IPS DF 6.9 (cell line): ENCODE measurements around the gene DCTN4.

Experiments used
- DNase-seq: peaks from one replicate; pipeline ENCODE4 v3.0.0-alpha.2; 2013; ENCODE audit warnings: low read depth, low spot score
- H3K27ac ChIP-seq: one replicate; pipeline ENCODE4 v1.5.1; 2013; ENCODE audit warnings: low read length, control low read depth
- H3K27me3 ChIP-seq: 2 replicates; pipeline ENCODE4 v1.6.1; 2013; ENCODE audit warnings: mild to moderate bottlenecking, low read length; ENCODE audit not compliant: control insufficient read depth, insufficient read depth
- H3K36me3 ChIP-seq: 2 replicates; pipeline ENCODE4 v1.6.1; 2013; ENCODE audit warnings: low read length; ENCODE audit not compliant: control insufficient read depth, insufficient read depth
- H3K4me1 ChIP-seq: 2 replicates; pipeline ENCODE4 v1.6.1; 2013; ENCODE audit warnings: low read length; ENCODE audit not compliant: control insufficient read depth, insufficient read depth
- H3K4me3 ChIP-seq: 2 replicates; pipeline ENCODE4 v1.5.1; 2013; ENCODE audit warnings: mild to moderate bottlenecking, low read length
- H3K9me3 ChIP-seq: 2 replicates; pipeline ENCODE4 v1.6.1; 2013; ENCODE audit warnings: low read length, inconsistent platforms; ENCODE audit not compliant: control insufficient read depth, insufficient read depth
- WGBS: extraction: QIAGEN DNeasy Blood & Tissue Kit; methylation state at CpG from one replicate; pipeline ENCODE4 v1.1.7; 2013; ENCODE audit warnings: mixed read lengths, missing lambda C conversion rate; ENCODE audit not compliant: insufficient read length, insufficient coverage; 5-methylcytosine and 5-hydroxymethylcytosine counted together

The DCTN4 gene

DNA sequence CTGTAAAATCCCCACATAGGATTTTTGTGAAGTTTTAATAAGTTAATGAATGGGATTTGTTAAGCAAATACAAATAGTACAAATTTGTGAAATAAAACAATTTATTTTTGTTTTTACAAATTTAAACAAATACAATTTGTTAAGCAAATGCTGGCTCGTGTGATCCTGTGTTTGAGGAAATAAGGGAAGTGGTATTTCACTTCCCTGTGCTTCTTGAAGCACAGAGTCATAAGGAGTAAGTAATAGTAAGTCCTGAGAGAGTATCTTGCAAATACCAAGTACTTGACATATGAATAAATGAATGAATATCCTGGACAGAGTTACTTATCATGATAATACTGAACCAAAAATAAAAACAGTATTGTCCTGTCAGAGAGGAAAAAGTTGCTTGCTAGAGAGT lies 28.8 kb upstream of the DCTN4 start:
- no peaks in the 10 kb centered on the region for H3K9me3 ChIP-seq
- no peak overlapping the region for H3K4me3 ChIP-seq
- H3K4me1 ChIP-seq = no peaks in the 10 kb centered on the region; the same call in 1 of the 2 replicates
- WGBS = no CpG with 5 or more reads among the region's 1 CpG
- no peak for DNase-seq
- H3K27ac ChIP-seq = no peak overlapping the region
- no peaks in the 10 kb centered on the region for H3K27me3 ChIP-seq
- H3K36me3 ChIP-seq = no peaks in the 10 kb centered on the region

DNA sequence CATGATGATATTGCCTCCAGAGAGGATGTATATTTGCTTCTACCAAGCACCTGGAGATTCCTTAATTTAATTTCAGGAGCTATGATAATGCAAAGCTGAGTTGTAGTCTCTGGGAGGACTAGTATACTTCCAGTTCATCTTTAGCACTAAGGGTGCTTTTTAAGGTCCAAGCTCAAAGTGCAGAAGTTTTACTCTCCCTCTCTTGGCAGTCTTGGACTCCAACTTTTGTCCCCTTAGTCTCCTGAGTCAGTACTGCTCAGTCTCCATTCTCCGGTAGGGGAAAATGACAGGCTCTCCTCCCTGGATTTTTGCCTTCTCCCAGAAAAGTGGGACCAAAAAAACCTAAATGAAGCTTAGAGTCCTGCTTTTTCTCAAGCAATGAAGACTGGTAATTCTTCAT lies 28.1 kb upstream of the DCTN4 start:
- WGBS = no CpG with 5 or more reads among the region's 1 CpG
- no peaks in the 10 kb centered on the region for H3K9me3 ChIP-seq
- no peaks in the 10 kb centered on the region for H3K27me3 ChIP-seq
- H3K4me3 ChIP-seq = no peak overlapping the region
- no peaks in the 10 kb centered on the region for H3K36me3 ChIP-seq
- DNase-seq = no peak
- no peaks in the 10 kb centered on the region; the same call in 1 of the 2 replicates for H3K4me1 ChIP-seq
- no peak overlapping the region for H3K27ac ChIP-seq

- Histone ChIP-seq H3K27ac (no peak overlapping the region), H3K4me1 (no peaks in the 10 kb centered on the region; the same call in 1 of the 2 replicates), H3K4me3 (no peak overlapping the region), H3K9me3 (no peaks in the 10 kb centered on the region), H3K36me3 (no peaks in the 10 kb centered on the region), H3K27me3 (no peaks in the 10 kb centered on the region)
- DNase-seq = no peak
- no CpG with 5 or more reads among the region's 1 CpG for WGBS
Measured at GRCh38 chr5:150785950-150786349, 27.1 kb upstream of the DCTN4 start.

DNA sequence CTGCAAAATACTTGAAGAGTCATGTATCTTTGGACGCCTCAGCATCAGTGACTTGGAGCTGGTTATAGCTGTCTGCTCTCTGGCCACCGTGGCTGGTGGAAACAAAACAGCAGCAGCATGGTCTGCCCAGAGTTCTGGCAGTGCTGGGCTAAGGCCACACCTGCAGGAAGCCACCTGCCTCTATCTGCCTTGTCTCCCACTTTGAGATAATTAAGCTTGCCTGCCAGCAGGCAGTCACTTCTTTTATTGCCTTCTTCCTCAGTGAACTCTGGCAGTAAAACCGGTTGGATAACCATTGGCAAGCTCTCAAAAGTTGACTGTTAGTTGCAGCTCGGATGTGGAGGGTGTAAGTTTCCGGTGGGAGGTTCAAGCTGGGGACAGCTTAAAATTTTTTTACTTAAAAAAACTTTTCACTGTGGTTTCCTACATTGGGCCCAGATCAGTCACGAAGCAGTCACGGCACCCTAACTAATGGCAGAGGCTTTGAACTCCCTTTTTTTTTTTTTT lies 24.7 kb upstream of the DCTN4 start:
- Histone ChIP-seq H3K4me1 (peaks cover 3% of the 10 kb centered on the region; the same call in 1 of the 2 replicates), H3K9me3 (no peaks in the 10 kb centered on the region), H3K27me3 (no peaks in the 10 kb centered on the region), H3K27ac (no peak overlapping the region), H3K4me3 (no peak overlapping the region), H3K36me3 (no peaks in the 10 kb centered on the region)
- WGBS = no CpG with 5 or more reads among the region's 7 CpGs
- DNase-seq = no peak

DNA sequence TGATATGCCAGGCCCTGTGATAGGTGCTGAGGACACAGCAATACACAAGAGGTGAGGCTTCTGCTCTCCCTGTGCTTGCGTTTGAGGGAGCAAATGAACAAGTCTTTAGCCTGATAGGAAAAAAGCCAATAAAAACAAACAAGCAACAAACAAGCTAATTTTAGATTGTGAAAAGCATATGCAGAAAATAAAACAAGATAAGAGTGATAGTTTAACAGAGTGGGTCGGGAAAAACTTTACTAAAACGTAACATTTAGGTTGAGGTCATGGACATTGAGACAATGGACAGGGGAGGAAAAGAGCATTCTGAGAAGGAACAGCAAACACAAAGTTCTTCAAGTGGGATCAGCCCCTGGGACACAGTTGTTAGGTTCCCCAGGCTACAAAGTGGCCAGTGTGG lies 24.0 kb upstream of the DCTN4 start:
- Histone ChIP-seq H3K4me1 (peaks cover 3% of the 10 kb centered on the region; the same call in 1 of the 2 replicates), H3K36me3 (no peaks in the 10 kb centered on the region), H3K9me3 (no peaks in the 10 kb centered on the region), H3K27me3 (no peaks in the 10 kb centered on the region), H3K27ac (no peak overlapping the region), H3K4me3 (no peak overlapping the region)
- no peak for DNase-seq
- WGBS = no CpG with 5 or more reads among the region's 3 CpGs

- H3K9me3 ChIP-seq = no peaks in the 10 kb centered on the region
- no peak overlapping the region for H3K27ac ChIP-seq
- no peaks in the 10 kb centered on the region for H3K36me3 ChIP-seq
- H3K4me1 ChIP-seq = peaks cover 3% of the 10 kb centered on the region; the same call in 1 of the 2 replicates
- no peak for DNase-seq
- WGBS = no CpG with 5 or more reads among the region's 10 CpGs
- H3K27me3 ChIP-seq = no peaks in the 10 kb centered on the region
- H3K4me3 ChIP-seq = no peak overlapping the region
Measured at GRCh38 chr5:150781706-150782614, 23.1 kb upstream of the DCTN4 start.

- no peak overlapping the region for H3K4me3 ChIP-seq
Measured at GRCh38 chr5:150780816-150781221, 22.0 kb upstream of the DCTN4 start.

GRCh38 chr5:150780187-150780692 lies 21.4 kb upstream of the DCTN4 start:
- H3K4me1 ChIP-seq = peaks cover 3% of the 10 kb centered on the region; the same call in 1 of the 2 replicates
- no peaks in the 10 kb centered on the region for H3K27me3 ChIP-seq
- no CpG with 5 or more reads among the region's 6 CpGs for WGBS
- H3K9me3 ChIP-seq = no peaks in the 10 kb centered on the region
- no peak overlapping the region for H3K27ac ChIP-seq
- no peaks in the 10 kb centered on the region for H3K36me3 ChIP-seq
- DNase-seq = no peak
- H3K4me3 ChIP-seq = no peak overlapping the region

More at GRCh38 chr5:150780816-150781221, 22.0 kb upstream of the DCTN4 start:
- Histone ChIP-seq H3K27ac (no peak overlapping the region), H3K4me1 (peaks cover 3% of the 10 kb centered on the region; the same call in 1 of the 2 replicates), H3K36me3 (no peaks in the 10 kb centered on the region), H3K9me3 (no peaks in the 10 kb centered on the region), H3K27me3 (no peaks in the 10 kb centered on the region)
- no CpG with 5 or more reads among the region's 5 CpGs for WGBS
- no peak for DNase-seq

DNA sequence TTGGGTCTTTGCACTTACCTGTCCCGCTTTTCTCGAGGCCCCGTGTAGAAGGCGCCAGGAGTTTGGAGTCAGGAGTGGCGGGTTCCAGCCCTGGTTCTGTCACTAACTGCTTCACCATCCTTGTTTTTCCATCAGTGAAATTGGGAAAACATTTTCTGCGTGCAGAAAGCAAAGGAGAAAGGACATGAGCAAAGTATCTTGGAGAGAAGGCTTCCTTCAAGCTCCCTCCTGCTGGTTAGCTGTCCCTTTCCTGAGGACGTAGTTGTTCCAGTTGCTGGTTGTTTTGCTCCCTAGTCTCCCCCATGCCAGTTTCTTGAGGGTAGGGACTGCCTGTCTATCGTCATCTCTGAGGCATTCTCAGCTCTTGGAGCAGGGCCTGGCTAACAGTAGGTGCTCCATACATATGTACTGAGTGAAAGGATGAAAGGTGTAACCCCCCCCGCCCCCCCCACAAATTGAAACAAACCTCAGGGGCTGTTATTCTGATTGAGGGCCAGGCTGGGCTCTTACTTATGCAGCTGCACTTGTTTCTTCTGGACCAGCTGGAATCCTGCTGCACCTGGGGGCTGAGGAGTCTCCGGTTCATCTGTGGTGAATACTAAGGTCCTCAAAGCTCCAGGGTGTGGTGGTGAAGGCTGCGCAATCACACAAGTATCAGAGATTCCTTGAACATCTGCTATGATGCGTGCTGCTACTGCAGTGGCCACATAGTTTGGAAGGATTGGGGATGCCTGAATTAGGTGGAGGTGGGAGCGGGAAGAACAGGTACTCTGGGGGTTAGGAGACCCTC lies 20.8 kb upstream of the DCTN4 start:
- Histone ChIP-seq H3K27me3 (no peaks in the 10 kb centered on the region), H3K27ac (no peak overlapping the region), H3K36me3 (no peaks in the 10 kb centered on the region), H3K9me3 (no peaks in the 10 kb centered on the region), H3K4me1 (peaks cover 3% of the 10 kb centered on the region; the same call in 1 of the 2 replicates), H3K4me3 (peak overlapping the region; percentile 59; the same call in 1 of the 2 replicates)
- DNase-seq = no peak
- WGBS = no CpG with 5 or more reads among the region's 13 CpGs
